Measurements from ENCODE around the gene KCNJ6. TPM values are rescaled to one million over a fixed set of nuclear protein-coding genes. Genes with fewer than 3 reads are reported as not detected.

The KCNJ6 gene
- total and polyA plus RNA-seq, 2 of the 8 experiments (the other 6 are each of a cell fraction or from before 2014, with no cell fraction given) = 0.51 to 1.2 TPM

GRCh38 chr21:37869661-37870060 lies 46.6 kb downstream of the KCNJ6 start (continued):
- no peak for TF ChIP-seq NRF1 (IDR thresholded peaks at IDR 0.05; ENCODE audit: low read depth, low read length)
- TF ChIP-seq RXRA (IDR thresholded peaks at IDR 0.05; ENCODE audit: insufficient read depth, low read depth, low read length) = no peak
- TF ChIP-seq SP4 (IDR thresholded peaks at IDR 0.05; ENCODE audit: low read length) = no peak
- TF ChIP-seq RBBP5 (IDR thresholded peaks at IDR 0.05; ENCODE audit: borderline replicate concordance, low read depth, low read length) = no peak
- no peak for TF ChIP-seq BCL11A (IDR thresholded peaks at IDR 0.05; ENCODE audit: low read depth in 2 of 2, low read length in 2 of 2)
- TF ChIP-seq SIN3A (conservative IDR thresholded peaks at IDR 0.05 in 1 of 2, IDR thresholded peaks at IDR 0.05 in 1 of 2; ENCODE audit: low read depth in 1 of 2, low read length in 2 of 2) = no peak
- TF ChIP-seq ASH2L (IDR thresholded peaks at IDR 0.05; ENCODE audit: low read length) = no peak
- TF ChIP-seq EGR1 (IDR thresholded peaks at IDR 0.05; ENCODE audit: borderline replicate concordance, low read depth, low read length) = no peak
